Caco-2 (cell line): ENCODE results near the gene ATRIP. TPM values are rescaled to one million over a fixed set of nuclear protein-coding genes. Genes with fewer than 3 reads are reported as not detected.
A peak's percentile ranks its signal among the peaks of the same experiment; 100 is the strongest.

Experiments used
- BruUV-seq: library from RNA; stranded (reverse); fragments of 400-500 nt; replicated peaks from 2 replicates; lab custom pipeline; 2021; lab: Mats Ljungman, UMichigan
- CTCF ChIA-PET: fragments of 300-600 bp; sonication (Branson Sonifier 250); formaldehyde crosslinking; loops from one replicate; lab custom pipeline; 2022; ENCODE audit warnings: antibody characterized with exemption; lab: Charles Lee
- POLR2A ChIA-PET: fragments of 300-600 bp; sonication (Branson Sonifier 250); formaldehyde crosslinking; loops from one replicate; lab custom pipeline; 2022; ENCODE audit warnings: antibody characterized with exemption; lab: Charles Lee
- DNase-seq, 2 experiments: peaks; one replicate each; pipeline versions ENCODE4 v3.0.0 to v3.0.0-alpha.2; 2020 to 2022
- H3K27me3 ChIP-seq: replicated peaks from 2 replicates; pipeline ENCODE4 v1.6.0; 2011; ENCODE audit warnings: low read length; ENCODE audit not compliant: control insufficient read depth, insufficient read depth
- H3K36me3 ChIP-seq: 2 replicates; pipeline ENCODE4 v1.5.1; 2011; ENCODE audit warnings: low read length; ENCODE audit not compliant: control insufficient read depth, insufficient read depth
- H3K4me1 ChIP-seq: fragments of 250-450 bp; sonication (Bioruptor Pico); 2 replicates; pipeline ENCODE4 v1.5.1; 2020; ENCODE audit warnings: mild to moderate bottlenecking
- H3K4me3 ChIP-seq: 2 replicates; pipeline ENCODE4 v1.5.1; 2011; ENCODE audit warnings: low read depth, mild to moderate bottlenecking, control low read depth, low read length
- H3K9me3 ChIP-seq: fragments of 250-450 bp; sonication (Bioruptor Pico); 2 replicates; pipeline ENCODE4 v1.5.1; 2020; ENCODE audit warnings: mild to moderate bottlenecking, moderate library complexity
- H3K27ac Mint-ChIP-seq: one replicate; pipeline ENCODE4 v1.8.0; 2022; ENCODE audit warnings: mixed read lengths; ENCODE audit not compliant: unreplicated experiment
- H3K27me3 Mint-ChIP-seq: one replicate; pipeline ENCODE4 v1.8.0; 2022; ENCODE audit warnings: mixed read lengths; ENCODE audit not compliant: insufficient read depth, unreplicated experiment
- H3K36me3 Mint-ChIP-seq: one replicate; pipeline ENCODE4 v1.8.0; 2022; ENCODE audit warnings: mild to moderate bottlenecking, mixed read lengths; ENCODE audit not compliant: insufficient read depth, unreplicated experiment
- H3K4me1 Mint-ChIP-seq: one replicate; pipeline ENCODE4 v1.8.0; 2022; ENCODE audit warnings: low read depth, mixed read lengths; ENCODE audit not compliant: unreplicated experiment
- H3K4me3 Mint-ChIP-seq: one replicate; pipeline ENCODE4 v1.8.0; 2022; ENCODE audit warnings: mild to moderate bottlenecking, moderate library complexity, mixed read lengths; ENCODE audit not compliant: unreplicated experiment
- H3K9me3 Mint-ChIP-seq: one replicate; pipeline ENCODE4 v1.8.0; 2022; ENCODE audit warnings: mixed read lengths; ENCODE audit not compliant: unreplicated experiment
- CTCF ChIP-seq, 2 experiments: fragments of 200-600 bp in 1 of 2; IDR thresholded peaks; 1 replicate in 1 of 2; 2 replicates in 1 of 2; pipeline versions ENCODE4 v1.5.1 to v1.8.0; 2011 to 2022; ENCODE audit warnings: antibody characterized with exemption in 1 of 2, control low read depth in 1 of 2, inconsistent platforms in 1 of 2, low read depth in 1 of 2, low read length in 1 of 2, mild to moderate bottlenecking in 1 of 2, moderate library complexity in 1 of 2; ENCODE audit not compliant: insufficient read depth in 1 of 2, severe bottlenecking in 1 of 2, unreplicated experiment in 1 of 2
- intact Hi-C: fragments of 100-400 bp; cut with micrococcal nuclease; formaldehyde crosslinking; loops from one replicate; pipeline ENCODE4 v1.10.0; 2022; ENCODE audit not compliant: unreplicated experiment
- total RNA-seq: library from RNA; stranded (reverse); gene quantifications from 2 replicates; pipeline ENCODE4 v1.2.3, GENCODE V29; 2022

ATRIP gene
- total RNA-seq, 1 experiment from 2014 or later = 15.9 TPM

DNA sequence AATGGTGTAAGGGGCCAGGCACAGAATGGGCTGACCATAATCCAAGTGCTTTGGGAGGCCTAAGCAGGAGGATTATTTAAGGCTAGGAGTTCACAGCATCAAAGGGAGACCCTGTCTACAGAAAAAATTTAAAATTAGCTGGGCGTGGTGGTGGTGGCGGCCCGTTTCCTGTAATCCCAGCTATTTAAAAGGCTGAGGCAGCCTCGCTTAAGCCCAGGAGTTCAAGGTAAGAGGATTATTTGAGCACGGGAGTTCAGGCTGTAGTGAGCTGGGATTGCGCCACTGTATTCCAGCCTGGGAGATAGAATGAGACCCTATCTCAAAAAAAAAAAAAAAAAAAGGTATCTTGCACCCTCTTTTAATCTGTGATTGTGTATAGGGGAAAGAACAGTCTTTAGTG lies 4.6 kb upstream of the ATRIP start:
- Mint-ChIP-seq H3K9me3 (no peaks in the 10 kb centered on the region), H3K4me1 (peaks cover 22% of the 10 kb centered on the region), H3K27me3 (no peaks in the 10 kb centered on the region), H3K36me3 (peaks cover 73% of the 10 kb centered on the region), H3K4me3 (peak overlapping the region; percentile 90), H3K27ac (no peak overlapping the region)
- H3K36me3 ChIP-seq = no peaks in the 10 kb centered on the region; the same call in 1 of the 2 replicates
- no peak overlapping the region for H3K4me3 ChIP-seq
- no TSS peak for BruUV-seq
- no peak for TF ChIP-seq CTCF (IDR thresholded peaks at IDR 0.05; ENCODE audit: insufficient read depth in 1 of 2, low read depth in 1 of 2, low read length in 1 of 2, severe bottlenecking in 1 of 2, unreplicated experiment in 1 of 2)
- H3K27me3 ChIP-seq = no peaks in the 10 kb centered on the region
- H3K9me3 ChIP-seq = no peaks in the 10 kb centered on the region
- intact Hi-C loops = no loop called here
- POLR2A ChIA-PET = no interaction called here
- no peak for DNase-seq
- CTCF ChIA-PET = no interaction called here
- H3K4me1 ChIP-seq = 0 out of 2 replicates have a peak, but pooled peaks cover 8% of the 10 kb centered on the region

DNA sequence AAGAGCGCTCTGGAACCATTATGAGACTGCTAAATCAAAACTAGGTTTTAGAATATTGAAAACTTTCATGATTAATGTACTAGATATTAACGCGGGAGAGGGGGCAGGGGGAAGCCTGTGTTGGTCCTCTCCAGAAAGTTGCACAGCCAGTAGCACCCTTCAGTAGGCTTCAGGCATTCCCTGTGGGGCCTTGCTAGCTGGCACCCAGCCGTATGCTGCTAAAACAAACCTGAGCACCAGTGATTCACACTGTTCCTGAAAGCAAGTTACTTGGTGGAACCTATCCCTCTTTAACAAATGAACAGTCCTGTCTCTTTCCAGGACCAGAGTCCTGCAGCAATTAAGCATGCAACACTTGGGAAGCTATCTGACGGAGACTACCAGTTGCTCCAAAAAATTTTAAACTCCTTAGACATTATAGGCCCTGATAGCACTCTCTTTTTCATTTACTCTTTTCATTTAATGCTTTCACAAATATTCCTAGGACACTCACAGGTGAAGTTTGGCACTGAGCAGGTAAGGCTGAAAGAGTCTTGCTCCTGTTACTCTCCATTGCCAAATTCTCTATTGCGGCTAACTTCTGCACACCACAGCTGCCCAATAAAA lies 1.2 kb upstream of the ATRIP start:
- Histone ChIP-seq H3K4me3 (peak overlapping the region; percentile 87; the same call in 1 of the 2 replicates), H3K27me3 (no peaks in the 10 kb centered on the region), H3K36me3 (no peaks in the 10 kb centered on the region; the same call in 1 of the 2 replicates), H3K4me1 (peaks cover 14% of the 10 kb centered on the region; the same call in 1 of the 2 replicates), H3K9me3 (no peaks in the 10 kb centered on the region)
- H3K4me3 Mint-ChIP-seq = peak overlapping the region; percentile 95
- peaks cover 69% of the 10 kb centered on the region for H3K36me3 Mint-ChIP-seq
- DNase-seq = no peak
- peak overlapping the region; percentile 89 for H3K27ac Mint-ChIP-seq
- ChIA-PET POLR2A (interaction anchor here (0.6 to 2.5 kb wide), 3 partner anchors 9 to 28 kb away, joined by 3 to 20 read pairs (median 19); no protein-coding TSS in a partner anchor), CTCF (interaction anchor here (0.6 to 2.8 kb wide), 5 partner anchors 9 to 104 kb away, joined by 3 to 44 read pairs (median 4); no protein-coding TSS in a partner anchor)
- H3K4me1 Mint-ChIP-seq = peaks cover 26% of the 10 kb centered on the region
- intact Hi-C loops = no loop called here
- H3K27me3 Mint-ChIP-seq = no peaks in the 10 kb centered on the region
- BruUV-seq = no TSS peak
- no peak for TF ChIP-seq CTCF (IDR thresholded peaks at IDR 0.05; ENCODE audit: insufficient read depth in 1 of 2, low read depth in 1 of 2, low read length in 1 of 2, severe bottlenecking in 1 of 2, unreplicated experiment in 1 of 2)
- H3K9me3 Mint-ChIP-seq = no peaks in the 10 kb centered on the region

DNA sequence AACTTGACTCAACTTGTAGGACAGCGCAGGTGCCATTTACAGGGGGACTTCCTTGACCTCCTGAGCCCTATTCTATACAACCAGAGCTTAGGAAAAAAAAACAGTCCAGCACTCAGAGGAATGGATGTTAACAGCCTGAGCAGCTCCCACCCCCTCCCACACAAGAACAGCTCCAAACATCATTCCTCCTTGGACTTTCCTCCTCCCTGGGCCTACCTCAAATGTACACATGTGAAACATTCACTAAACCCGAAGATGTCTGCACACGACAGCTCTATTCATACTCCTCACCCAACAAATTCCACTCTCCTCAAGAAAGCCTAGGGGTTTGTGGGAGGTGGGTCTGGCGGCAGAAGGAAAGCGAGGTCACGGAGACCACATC lies 503 bp upstream of the ATRIP start:
- intact Hi-C loops = loop anchor here (2.0 kb wide), 1 partner anchor 111 kb away; the partner anchor contains the start of gene PFKFB4
- H3K36me3 Mint-ChIP-seq = peaks cover 66% of the 10 kb centered on the region
- CTCF ChIA-PET = interaction anchor here (0.6 to 2.8 kb wide), 6 partner anchors 10 to 191 kb away, joined by 3 to 44 read pairs (median 10); no protein-coding TSS in a partner anchor

More for the DNA sequence above, 503 bp upstream of the ATRIP start:
- H3K27me3 Mint-ChIP-seq = no peaks in the 10 kb centered on the region
- peaks cover 14% of the 10 kb centered on the region; the same call in 1 of the 2 replicates for H3K4me1 ChIP-seq
- H3K27me3 ChIP-seq = no peaks in the 10 kb centered on the region
- H3K36me3 ChIP-seq = no peaks in the 10 kb centered on the region; the same call in 1 of the 2 replicates
- TF ChIP-seq CTCF (IDR thresholded peaks at IDR 0.05; ENCODE audit: insufficient read depth in 1 of 2, low read depth in 1 of 2, low read length in 1 of 2, severe bottlenecking in 1 of 2, unreplicated experiment in 1 of 2) = no peak
- no peaks in the 10 kb centered on the region for H3K9me3 Mint-ChIP-seq
- peaks cover 26% of the 10 kb centered on the region for H3K4me1 Mint-ChIP-seq
- POLR2A ChIA-PET = interaction anchor here (0.6 to 2.5 kb wide), 13 partner anchors 10 to 293 kb away, joined by 3 to 21 read pairs (median 7); partner anchors contain the start of genes CDC25A and PFKFB4
- H3K9me3 ChIP-seq = no peaks in the 10 kb centered on the region
- H3K4me3 ChIP-seq = peak overlapping the region; percentile 87
- BruUV-seq = no TSS peak
- peak overlapping the region; percentile 89 for H3K27ac Mint-ChIP-seq
- peak overlapping the region; percentile 95 for H3K4me3 Mint-ChIP-seq
- DNase-seq = no peak
